ENCODE results near the gene SH2D5.
"Not testable (repeated sequence)": the region's sequence is repeated elsewhere in the genome, so short reads cannot be mapped to it uniquely, and the experiment has no call there.

SH2D5 gene

DNA sequence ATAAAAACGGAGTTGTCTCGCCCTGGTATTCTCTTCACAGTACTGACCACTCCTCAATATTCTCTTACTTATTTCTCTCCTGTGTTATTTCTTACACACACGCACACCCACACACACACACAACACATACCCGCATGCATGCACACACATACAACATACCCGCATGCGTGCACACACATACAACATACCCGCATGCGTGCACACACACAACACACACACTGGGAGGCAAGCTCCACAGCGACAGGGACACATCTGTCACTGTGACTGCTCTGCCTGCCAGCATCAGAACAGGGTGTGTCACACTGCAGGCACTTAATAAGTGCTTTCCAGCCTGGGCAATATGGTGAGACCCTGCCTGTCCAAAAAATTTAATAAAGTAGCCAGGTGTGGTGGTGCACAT, 50.5 kb downstream of the SH2D5 start:
- TF ChIP-seq, protein P1, sequence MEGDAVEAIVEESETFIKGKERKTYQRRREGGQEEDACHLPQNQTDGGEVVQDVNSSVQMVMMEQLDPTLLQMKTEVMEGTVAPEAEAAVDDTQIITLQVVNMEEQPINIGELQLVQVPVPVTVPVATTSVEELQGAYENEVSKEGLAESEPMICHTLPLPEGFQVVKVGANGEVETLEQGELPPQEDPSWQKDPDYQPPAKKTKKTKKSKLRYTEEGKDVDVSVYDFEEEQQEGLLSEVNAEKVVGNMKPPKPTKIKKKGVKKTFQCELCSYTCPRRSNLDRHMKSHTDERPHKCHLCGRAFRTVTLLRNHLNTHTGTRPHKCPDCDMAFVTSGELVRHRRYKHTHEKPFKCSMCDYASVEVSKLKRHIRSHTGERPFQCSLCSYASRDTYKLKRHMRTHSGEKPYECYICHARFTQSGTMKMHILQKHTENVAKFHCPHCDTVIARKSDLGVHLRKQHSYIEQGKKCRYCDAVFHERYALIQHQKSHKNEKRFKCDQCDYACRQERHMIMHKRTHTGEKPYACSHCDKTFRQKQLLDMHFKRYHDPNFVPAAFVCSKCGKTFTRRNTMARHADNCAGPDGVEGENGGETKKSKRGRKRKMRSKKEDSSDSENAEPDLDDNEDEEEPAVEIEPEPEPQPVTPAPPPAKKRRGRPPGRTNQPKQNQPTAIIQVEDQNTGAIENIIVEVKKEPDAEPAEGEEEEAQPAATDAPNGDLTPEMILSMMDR (IDR thresholded peaks at IDR 0.05; ENCODE audit: extremely low read depth, missing control alignments): no peak
- no peak for DNase-seq (ENCODE audit: low spot score)

DNA sequence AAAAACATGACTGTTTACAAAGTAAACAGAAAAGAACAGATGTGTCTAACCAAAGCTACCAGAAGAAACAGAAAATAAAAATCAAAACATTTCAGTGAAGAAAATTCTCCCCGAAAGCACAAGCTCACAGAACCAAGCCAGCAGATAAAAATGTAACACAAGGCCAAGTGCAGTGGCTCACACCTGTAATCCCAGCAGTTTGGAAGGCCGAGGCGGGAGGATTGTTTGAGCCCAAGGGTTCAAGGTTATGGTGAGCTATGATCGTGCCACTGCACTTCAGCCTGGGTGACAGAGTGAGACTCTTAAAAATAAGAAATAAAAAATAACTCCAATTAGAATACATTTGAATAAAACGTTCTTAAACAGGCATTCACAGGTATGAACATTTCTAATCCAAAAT, 52.2 kb downstream of the SH2D5 start:
- no peak for DNase-seq (ENCODE audit: low spot score)
- TF ChIP-seq, protein P1 (IDR thresholded peaks at IDR 0.05; ENCODE audit: extremely low read depth, missing control alignments): no peak

DNA sequence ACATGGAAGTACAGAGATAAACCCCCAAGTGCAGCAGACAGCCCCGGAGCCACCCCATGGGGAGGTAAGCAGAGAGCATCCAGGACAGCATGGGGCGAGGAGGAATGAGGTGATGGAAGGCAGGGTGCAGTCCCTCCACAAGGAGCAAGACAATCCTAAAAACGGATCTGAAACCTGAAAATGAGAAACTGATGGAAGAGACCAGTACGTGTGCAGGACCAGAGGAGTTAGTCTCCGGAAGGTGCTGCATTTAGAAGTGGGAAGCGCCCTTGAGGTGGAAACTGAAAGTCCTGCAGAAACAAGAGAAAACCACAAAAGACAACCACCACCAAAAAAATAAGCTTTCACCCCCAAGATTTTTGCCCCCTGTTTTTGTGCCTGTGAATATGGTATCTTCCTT, 53.9 kb downstream of the SH2D5 start:
- peak; percentile 60 for DNase-seq (ENCODE audit: low spot score)
- TF ChIP-seq, protein P1 (IDR thresholded peaks at IDR 0.05; ENCODE audit: extremely low read depth, missing control alignments): no peak

DNA sequence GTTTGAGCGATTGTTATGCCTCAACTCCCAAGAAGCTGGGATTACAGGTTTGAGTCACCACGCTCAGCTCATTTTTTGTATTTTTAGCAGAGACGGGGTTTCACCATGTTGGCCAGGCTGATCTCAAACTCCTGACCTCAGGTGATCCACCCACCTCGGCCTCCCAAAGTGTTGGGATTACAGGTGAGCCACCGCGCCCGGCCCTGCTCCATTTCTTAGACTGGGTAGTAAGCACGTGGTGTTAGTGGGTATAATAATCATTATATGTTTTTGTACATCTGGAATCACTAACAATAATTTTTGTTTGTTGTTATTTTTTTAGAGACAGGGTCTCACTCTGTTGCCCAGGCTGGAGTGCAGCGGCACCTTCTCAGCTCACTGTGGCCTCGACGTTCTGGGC, 58.9 kb downstream of the SH2D5 start:
- DNase-seq (ENCODE audit: low spot score): not testable (repeated sequence)

DNA sequence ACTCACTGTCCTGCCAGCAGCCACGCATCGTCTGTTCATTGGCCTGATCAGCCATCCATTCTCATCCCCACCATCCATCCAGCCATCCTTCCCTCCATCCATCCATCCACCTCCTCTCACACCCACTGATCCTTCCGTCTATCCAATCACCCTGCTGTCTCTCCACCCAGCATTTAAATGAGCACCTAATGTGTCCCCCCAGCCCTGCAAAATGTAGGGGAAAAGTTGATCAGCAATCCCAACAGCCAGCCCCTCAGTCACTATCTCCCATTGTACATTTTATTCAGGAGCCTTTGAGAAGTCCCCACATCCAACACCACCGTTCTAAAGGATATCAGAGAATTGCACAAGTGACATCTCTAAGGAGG, 60.3 kb downstream of the SH2D5 start:
- DNase-seq (ENCODE audit: low spot score): no peak
- TF ChIP-seq, protein P1 (IDR thresholded peaks at IDR 0.05; ENCODE audit: extremely low read depth, missing control alignments): no peak

DNA sequence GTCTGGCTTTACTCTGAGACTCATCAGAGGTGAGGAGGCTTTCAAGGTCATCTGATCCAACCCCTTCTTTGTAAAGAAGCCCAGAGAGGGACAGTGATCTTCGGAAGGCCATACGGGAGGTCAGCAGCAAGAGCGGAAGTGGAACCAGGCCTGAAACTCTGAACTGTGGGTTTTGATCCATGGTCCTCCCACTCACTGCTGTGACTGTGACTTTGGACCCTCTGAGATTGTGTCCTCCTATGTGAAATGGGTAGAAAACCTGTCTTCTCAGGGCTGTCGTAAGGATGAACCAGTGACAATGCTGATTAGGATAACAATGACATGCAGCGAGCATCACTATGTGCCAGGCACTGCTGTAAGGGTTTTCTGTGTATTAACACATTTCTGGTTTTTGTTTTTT, 61.6 kb downstream of the SH2D5 start:
- DNase-seq (ENCODE audit: low spot score): no peak
- TF ChIP-seq, protein P1 (IDR thresholded peaks at IDR 0.05; ENCODE audit: extremely low read depth, missing control alignments): no peak
